Measurements from ENCODE around the gene GNAZ. TPM values are rescaled to one million over a fixed set of nuclear protein-coding genes. Genes with fewer than 3 reads are reported as not detected.

Gene GNAZ
- total and polyA plus RNA-seq, 7 donors, result under 0.01 to 27.6 (median 22.8) TPM

GRCh38 chr22:23105919-23106318 is 35.6 kb downstream of the GNAZ start:
- no peaks in the 10 kb centered on the region for H3K9me3 ChIP-seq
- H3K27me3 ChIP-seq, result no peaks in the 10 kb centered on the region
- no peak for DNase-seq
- H3K4me1 ChIP-seq, result no peaks in the 10 kb centered on the region
- TF ChIP-seq POLR2AphosphoS5 (IDR thresholded peaks at IDR 0.05) (no peak), EP300 (IDR thresholded peaks at IDR 0.05) (no peak)
- TF ChIP-seq, protein P1, sequence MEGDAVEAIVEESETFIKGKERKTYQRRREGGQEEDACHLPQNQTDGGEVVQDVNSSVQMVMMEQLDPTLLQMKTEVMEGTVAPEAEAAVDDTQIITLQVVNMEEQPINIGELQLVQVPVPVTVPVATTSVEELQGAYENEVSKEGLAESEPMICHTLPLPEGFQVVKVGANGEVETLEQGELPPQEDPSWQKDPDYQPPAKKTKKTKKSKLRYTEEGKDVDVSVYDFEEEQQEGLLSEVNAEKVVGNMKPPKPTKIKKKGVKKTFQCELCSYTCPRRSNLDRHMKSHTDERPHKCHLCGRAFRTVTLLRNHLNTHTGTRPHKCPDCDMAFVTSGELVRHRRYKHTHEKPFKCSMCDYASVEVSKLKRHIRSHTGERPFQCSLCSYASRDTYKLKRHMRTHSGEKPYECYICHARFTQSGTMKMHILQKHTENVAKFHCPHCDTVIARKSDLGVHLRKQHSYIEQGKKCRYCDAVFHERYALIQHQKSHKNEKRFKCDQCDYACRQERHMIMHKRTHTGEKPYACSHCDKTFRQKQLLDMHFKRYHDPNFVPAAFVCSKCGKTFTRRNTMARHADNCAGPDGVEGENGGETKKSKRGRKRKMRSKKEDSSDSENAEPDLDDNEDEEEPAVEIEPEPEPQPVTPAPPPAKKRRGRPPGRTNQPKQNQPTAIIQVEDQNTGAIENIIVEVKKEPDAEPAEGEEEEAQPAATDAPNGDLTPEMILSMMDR (IDR thresholded peaks at IDR 0.05), result no peak
- H3K36me3 ChIP-seq, result no peaks in the 10 kb centered on the region
- 94 to 96% methylated on average over 5 of the region's 5 CpGs for WGBS, 2 donors
- no peak overlapping the region for H3K4me3 ChIP-seq
- intact Hi-C loops (cut with DNase I), result no loop called here
- H3K27ac ChIP-seq, result no peak overlapping the region

DNA sequence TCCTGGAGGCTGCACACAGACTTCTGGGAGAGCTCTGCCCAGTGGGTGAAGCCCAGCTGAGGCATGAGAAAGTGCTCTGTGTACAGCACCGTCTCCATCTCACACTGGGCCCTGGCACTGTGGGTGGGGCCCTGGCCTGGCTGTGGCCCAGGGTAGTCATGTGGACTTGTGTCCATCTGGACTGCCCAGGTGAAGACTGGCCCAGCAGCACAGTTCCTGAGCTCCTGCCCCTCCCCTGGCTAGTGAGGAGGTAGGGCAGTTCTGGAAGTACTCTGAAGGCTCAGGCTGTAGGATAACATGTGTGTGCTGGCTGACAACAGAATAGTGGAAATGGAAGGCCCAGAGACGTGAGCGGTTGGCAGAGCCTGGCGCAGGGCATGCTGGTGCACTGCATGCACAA is 36.0 kb downstream of the GNAZ start:
- intact Hi-C loops (cut with DNase I), result no loop called here
- 85 to 97% methylated on average over 4 of the region's 4 CpGs for WGBS, 2 donors
- DNase-seq, result no peak
- Histone ChIP-seq H3K27me3 (no peaks in the 10 kb centered on the region), H3K4me1 (no peaks in the 10 kb centered on the region), H3K9me3 (no peaks in the 10 kb centered on the region), H3K36me3 (no peaks in the 10 kb centered on the region), H3K27ac (no peak overlapping the region), H3K4me3 (no peak overlapping the region)
- TF ChIP-seq, protein P1 (IDR thresholded peaks at IDR 0.05), result no peak
- TF ChIP-seq POLR2A (IDR thresholded peaks at IDR 0.05) (no peak), EP300 (IDR thresholded peaks at IDR 0.05) (no peak), POLR2AphosphoS5 (IDR thresholded peaks at IDR 0.05) (no peak)

DNA sequence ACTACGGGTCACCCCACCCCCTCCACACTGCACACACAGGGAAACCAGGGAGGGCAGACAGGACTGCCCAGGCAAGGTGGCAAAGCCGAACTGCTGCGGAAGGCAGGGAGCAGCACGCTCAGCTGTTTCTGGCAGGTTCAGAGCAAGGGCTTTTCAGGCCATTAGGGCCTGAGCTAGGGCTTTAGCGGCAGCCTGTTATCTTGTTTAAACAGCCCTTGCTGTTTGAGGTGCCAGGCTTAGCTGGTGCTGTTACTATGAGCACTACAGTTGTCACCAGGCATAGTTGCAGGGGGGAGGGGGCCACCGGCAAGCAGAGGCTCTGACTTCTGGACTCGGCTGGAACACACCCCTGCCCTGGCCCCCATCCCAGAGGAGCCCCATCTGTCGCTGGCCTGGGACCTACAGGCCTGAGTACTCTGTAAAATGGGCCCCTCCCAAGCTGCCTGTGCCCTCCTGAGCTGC is 36.6 kb downstream of the GNAZ start:
- Histone ChIP-seq H3K36me3 (no peaks in the 10 kb centered on the region), H3K27ac (no peak overlapping the region), H3K4me1 (no peaks in the 10 kb centered on the region), H3K4me3 (no peak overlapping the region), H3K9me3 (no peaks in the 10 kb centered on the region), H3K27me3 (no peaks in the 10 kb centered on the region)
- DNase-seq, result no peak
- 63 to 86% methylated on average over 8 of the region's 8 CpGs for WGBS, 2 donors
- intact Hi-C loops (cut with DNase I), result no loop called here
- TF ChIP-seq, protein P1 (IDR thresholded peaks at IDR 0.05), result no peak
- TF ChIP-seq EP300 (IDR thresholded peaks at IDR 0.05) (no peak), POLR2AphosphoS5 (IDR thresholded peaks at IDR 0.05) (no peak), POLR2A (IDR thresholded peaks at IDR 0.05) (no peak)

- TF ChIP-seq, protein P1 (IDR thresholded peaks at IDR 0.05), result no peak
- TF ChIP-seq POLR2AphosphoS5 (IDR thresholded peaks at IDR 0.05), result no peak
- TF ChIP-seq POLR2A (IDR thresholded peaks at IDR 0.05), result no peak
- no peak for TF ChIP-seq EP300 (IDR thresholded peaks at IDR 0.05)
- no peaks in the 10 kb centered on the region for H3K27me3 ChIP-seq
- H3K27ac ChIP-seq, result no peak overlapping the region
- H3K36me3 ChIP-seq, result no peaks in the 10 kb centered on the region
- intact Hi-C loops (cut with DNase I), result no loop called here
- H3K9me3 ChIP-seq, result no peaks in the 10 kb centered on the region
- H3K4me3 ChIP-seq, result no peak overlapping the region
- peaks cover 0 to under 1% (median 0%) of the 10 kb centered on the region in 4 donors for H3K4me1 ChIP-seq
- no peak for DNase-seq
- 49 to 71% methylated on average over 17 of the region's 17 CpGs for WGBS, 2 donors
Measured at GRCh38 chr22:23107487-23108248, 37.3 kb downstream of the GNAZ start.
